NK-92 (cell line): ENCODE results near the gene WDFY4.

Source experiments
- DNase-seq: peaks from one replicate; lab custom pipeline; 2025; ENCODE audit not compliant: unreplicated experiment; lab: John Stamatoyannopoulos, UW

The WDFY4 gene

GRCh38 chr10:48684463-48684791 lies 246 bp upstream of the WDFY4 start:
- no peak for DNase-seq

GRCh38 chr10:48685731-48686130 lies 1.1 kb downstream of the WDFY4 start:
- DNase-seq: no peak

GRCh38 chr10:48690791-48691660 lies 6.4 kb downstream of the WDFY4 start:
- no peak for DNase-seq

- DNase-seq: no peak
Measured at GRCh38 chr10:48691812-48692528, 7.3 kb downstream of the WDFY4 start.

- no peak for DNase-seq
Measured at GRCh38 chr10:48692748-48693147, 8.1 kb downstream of the WDFY4 start.

- no peak for DNase-seq
Measured at GRCh38 chr10:48693206-48693605, 8.5 kb downstream of the WDFY4 start.

GRCh38 chr10:48694371-48695030 lies 9.8 kb downstream of the WDFY4 start:
- no peak for DNase-seq

- no peak for DNase-seq
Measured at GRCh38 chr10:48695636-48696534, 11.2 kb downstream of the WDFY4 start.

- DNase-seq: no peak
Measured at GRCh38 chr10:48696535-48696873, 11.8 kb downstream of the WDFY4 start.

GRCh38 chr10:48697091-48697490 lies 12.4 kb downstream of the WDFY4 start:
- DNase-seq: no peak

GRCh38 chr10:48697821-48698764 lies 13.4 kb downstream of the WDFY4 start:
- no peak for DNase-seq

- no peak for DNase-seq
Measured at GRCh38 chr10:48699011-48699627, 14.4 kb downstream of the WDFY4 start.

GRCh38 chr10:48700071-48700470 lies 15.4 kb downstream of the WDFY4 start:
- DNase-seq: no peak

- DNase-seq: no peak
Measured at GRCh38 chr10:48700493-48700892, 15.8 kb downstream of the WDFY4 start.

GRCh38 chr10:48701139-48701901 lies 16.6 kb downstream of the WDFY4 start:
- no peak for DNase-seq

- DNase-seq: no peak
Measured at GRCh38 chr10:48701941-48702340, 17.3 kb downstream of the WDFY4 start.

- DNase-seq: no peak
Measured at GRCh38 chr10:48703531-48704122, 19.0 kb downstream of the WDFY4 start.

GRCh38 chr10:48704156-48704555 lies 19.5 kb downstream of the WDFY4 start:
- no peak for DNase-seq
